Hepatocyte (in vitro differentiated cells): ENCODE data around the gene CHST1. TPM values are rescaled to one million over a fixed set of nuclear protein-coding genes. Genes with fewer than 3 reads are reported as not detected.

Experiments used
- DNase-seq: peaks from one replicate; pipeline ENCODE4 v3.0.0-alpha.2; 2016; ENCODE audit warnings: low spot score
- H2AFZ ChIP-seq: fragments of 200-600 bp; sonication (generic); 2 replicates; pipeline ENCODE4 v1.6.0; 2016; ENCODE audit warnings: antibody characterized with exemption, mild to moderate bottlenecking
- H3K27ac ChIP-seq: fragments of 200-600 bp; sonication (generic); 2 replicates; pipeline ENCODE4 v1.5.1; 2016; ENCODE audit warnings: mild to moderate bottlenecking
- H3K27me3 ChIP-seq: fragments of 200-600 bp; sonication (generic); 2 replicates; pipeline ENCODE4 v1.6.1; 2016
- H3K36me3 ChIP-seq: fragments of 200-600 bp; sonication (generic); replicated peaks from 2 replicates; pipeline ENCODE4 v1.5.1; 2016; ENCODE audit warnings: low read depth; ENCODE audit not compliant: insufficient read depth
- H3K4me1 ChIP-seq: fragments of 200-600 bp; sonication (generic); 2 replicates; pipeline ENCODE4 v1.5.1; 2016; ENCODE audit warnings: mild to moderate bottlenecking, moderate library complexity; ENCODE audit not compliant: insufficient read depth
- H3K4me2 ChIP-seq: fragments of 200-600 bp; sonication (generic); 2 replicates; pipeline ENCODE4 v1.6.0; 2016
- H3K4me3 ChIP-seq: fragments of 200-600 bp; sonication (generic); 2 replicates; pipeline ENCODE4 v1.5.1; 2016; ENCODE audit warnings: mild to moderate bottlenecking
- H3K79me2 ChIP-seq: fragments of 200-600 bp; sonication (generic); 2 replicates; pipeline ENCODE4 v1.6.0; 2017; ENCODE audit warnings: mild to moderate bottlenecking
- H3K9me2 ChIP-seq: fragments of 200-600 bp; sonication (generic); replicated peaks from 2 replicates; pipeline ENCODE4 v1.6.0; 2017; ENCODE audit warnings: mild to moderate bottlenecking; ENCODE audit not compliant: insufficient read depth
- H3K9me3 ChIP-seq: fragments of 200-600 bp; sonication (generic); 2 replicates; pipeline ENCODE4 v1.5.1; 2016; ENCODE audit warnings: low read depth, mild to moderate bottlenecking
- H4K20me1 ChIP-seq: fragments of 200-600 bp; sonication (generic); 2 replicates; pipeline ENCODE4 v1.6.0; 2016; ENCODE audit warnings: mild to moderate bottlenecking; ENCODE audit not compliant: insufficient read depth, poor library complexity, severe bottlenecking
- EZH2 ChIP-seq: fragments of 200-600 bp; sonication (generic); IDR thresholded peaks from 2 replicates; pipeline ENCODE4 v1.6.1; 2016; ENCODE audit warnings: antibody characterized with exemption, mild to moderate bottlenecking, borderline replicate concordance
- EZH2phosphoT487 ChIP-seq: fragments of 200-600 bp; sonication (generic); IDR thresholded peaks from one replicate; pipeline ENCODE4 v1.6.1; 2018; ENCODE audit warnings: antibody characterized with exemption, mild to moderate bottlenecking, low read depth, moderate library complexity; ENCODE audit not compliant: unreplicated experiment, severe bottlenecking
- WGBS: methylation state at CpG from one replicate; pipeline ENCODE4 v1.1.6; 2016; ENCODE audit warnings: low lambda C conversion rate; ENCODE audit errors: missing lambda C conversion rate; 5-methylcytosine and 5-hydroxymethylcytosine counted together
- polyA plus RNA-seq: library from polyadenylated mRNA; unstranded; fragments of >200 nt; fragmentation: Nextera tagmentation; extraction: Ambion mirVana; gene quantifications from 2 replicates; pipeline ENCODE4 v1.2.1, GENCODE V29; 2016
- total RNA-seq: library from RNA; depleted of rRNA; stranded (reverse); fragments of >200 nt; gene quantifications from 2 replicates; pipeline ENCODE4 v1.2.3, GENCODE V29; 2014
- TF ChIP-seq, protein P1 (sequence below): fragments of 200-600 bp; sonication (generic); IDR thresholded peaks from 2 replicates; pipeline ENCODE4 v1.5.1; 2016; ENCODE audit warnings: antibody characterized with exemption, mild to moderate bottlenecking; ENCODE audit not compliant: poor library complexity

Gene CHST1
- total and polyA plus RNA-seq, 2 experiments from 2014 or later, result 1.3 to 1.9 TPM

DNA sequence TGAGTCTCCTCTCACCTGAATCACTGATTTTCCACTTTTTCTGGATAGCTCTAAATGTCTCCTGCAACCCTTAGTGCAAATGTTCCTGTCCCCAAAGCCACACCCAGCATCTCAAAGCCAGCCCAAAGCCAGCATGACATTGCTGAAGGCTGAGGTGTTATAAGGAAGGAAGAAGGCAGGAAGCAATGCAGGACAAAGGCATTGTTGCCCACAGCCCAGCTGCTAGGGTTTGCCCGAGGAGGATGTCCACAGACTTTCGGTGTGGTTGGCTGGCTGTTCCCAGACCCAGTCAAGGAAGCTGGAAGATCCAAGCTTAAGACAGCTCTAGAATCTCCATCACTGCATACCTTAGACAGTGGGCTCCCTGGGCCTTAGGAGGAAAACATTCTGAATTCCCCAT is 23.5 kb downstream of the CHST1 start:
- H3K4me1 ChIP-seq, result no peaks in the 10 kb centered on the region
- H3K79me2 ChIP-seq, result no peaks in the 10 kb centered on the region
- no peak overlapping the region for H2AFZ ChIP-seq
- no peaks in the 10 kb centered on the region for H3K9me2 ChIP-seq
- no peak for DNase-seq
- no peak overlapping the region for H3K4me3 ChIP-seq
- 76% methylated on average over 2 of the region's 2 CpGs for WGBS
- no peaks in the 10 kb centered on the region for H3K27me3 ChIP-seq
- H3K36me3 ChIP-seq, result no peaks in the 10 kb centered on the region
- no peaks in the 10 kb centered on the region for H4K20me1 ChIP-seq
- TF ChIP-seq EZH2phosphoT487, result no peak
- TF ChIP-seq, protein P1, sequence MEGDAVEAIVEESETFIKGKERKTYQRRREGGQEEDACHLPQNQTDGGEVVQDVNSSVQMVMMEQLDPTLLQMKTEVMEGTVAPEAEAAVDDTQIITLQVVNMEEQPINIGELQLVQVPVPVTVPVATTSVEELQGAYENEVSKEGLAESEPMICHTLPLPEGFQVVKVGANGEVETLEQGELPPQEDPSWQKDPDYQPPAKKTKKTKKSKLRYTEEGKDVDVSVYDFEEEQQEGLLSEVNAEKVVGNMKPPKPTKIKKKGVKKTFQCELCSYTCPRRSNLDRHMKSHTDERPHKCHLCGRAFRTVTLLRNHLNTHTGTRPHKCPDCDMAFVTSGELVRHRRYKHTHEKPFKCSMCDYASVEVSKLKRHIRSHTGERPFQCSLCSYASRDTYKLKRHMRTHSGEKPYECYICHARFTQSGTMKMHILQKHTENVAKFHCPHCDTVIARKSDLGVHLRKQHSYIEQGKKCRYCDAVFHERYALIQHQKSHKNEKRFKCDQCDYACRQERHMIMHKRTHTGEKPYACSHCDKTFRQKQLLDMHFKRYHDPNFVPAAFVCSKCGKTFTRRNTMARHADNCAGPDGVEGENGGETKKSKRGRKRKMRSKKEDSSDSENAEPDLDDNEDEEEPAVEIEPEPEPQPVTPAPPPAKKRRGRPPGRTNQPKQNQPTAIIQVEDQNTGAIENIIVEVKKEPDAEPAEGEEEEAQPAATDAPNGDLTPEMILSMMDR, result no peak
- no peak for TF ChIP-seq EZH2
- no peak overlapping the region for H3K4me2 ChIP-seq
- H3K9me3 ChIP-seq, result no peaks in the 10 kb centered on the region
- no peak overlapping the region for H3K27ac ChIP-seq

DNA sequence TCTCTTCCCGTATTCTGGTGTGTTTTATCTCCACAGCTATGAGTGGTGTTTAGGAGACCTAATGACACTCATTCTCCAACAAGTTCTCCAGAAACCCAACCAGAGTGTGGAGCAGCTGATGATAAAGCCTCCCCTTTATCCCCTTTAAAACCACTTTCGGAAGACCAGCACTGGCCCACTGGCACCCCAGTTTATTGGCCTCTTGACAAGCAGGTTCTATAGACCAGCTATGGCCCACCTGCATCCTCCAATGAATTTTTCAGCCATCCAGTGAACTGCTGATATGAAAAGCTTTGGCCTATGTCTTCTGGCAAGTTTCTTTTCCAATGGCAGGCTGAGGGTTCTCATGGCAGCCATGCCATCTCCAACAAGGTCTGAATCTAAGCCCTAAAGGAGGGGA is 27.4 kb downstream of the CHST1 start:
- DNase-seq, result no peak
- Histone ChIP-seq H3K4me2 (no peak overlapping the region), H4K20me1 (no peaks in the 10 kb centered on the region), H3K4me1 (no peaks in the 10 kb centered on the region), H3K9me2 (no peaks in the 10 kb centered on the region), H2AFZ (no peak overlapping the region), H3K27me3 (no peaks in the 10 kb centered on the region), H3K27ac (no peak overlapping the region), H3K9me3 (no peaks in the 10 kb centered on the region), H3K79me2 (no peaks in the 10 kb centered on the region), H3K36me3 (no peaks in the 10 kb centered on the region), H3K4me3 (no peak overlapping the region)
- 83% methylated on average over 2 of the region's 2 CpGs for WGBS
- TF ChIP-seq, protein P1, result no peak
- TF ChIP-seq EZH2 (no peak), EZH2phosphoT487 (no peak)

DNA sequence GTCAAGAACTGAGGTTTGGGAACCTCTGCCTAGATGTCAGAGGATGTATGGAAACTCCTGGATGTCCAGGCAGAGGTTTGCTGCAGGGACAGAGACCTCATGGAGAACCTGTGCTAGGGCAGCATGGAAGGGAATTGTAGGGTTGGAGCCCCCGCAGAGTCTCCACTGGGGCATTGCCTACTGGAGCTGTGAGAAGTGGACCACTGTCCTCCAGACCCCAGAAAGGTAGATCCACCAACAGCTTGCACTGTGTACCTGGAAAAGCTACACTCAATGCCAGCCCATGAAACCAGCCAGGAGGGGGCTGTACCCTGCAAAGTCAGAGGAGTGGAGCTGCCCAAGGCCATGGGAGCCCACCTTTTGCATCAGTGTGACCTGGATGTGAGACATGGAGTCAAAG is 29.5 kb downstream of the CHST1 start:
- no peaks in the 10 kb centered on the region for H3K36me3 ChIP-seq
- no peaks in the 10 kb centered on the region for H3K27me3 ChIP-seq

More for the DNA sequence above, 29.5 kb downstream of the CHST1 start:
- H3K9me2 ChIP-seq, result no peaks in the 10 kb centered on the region
- no peak overlapping the region for H3K4me3 ChIP-seq
- no peak overlapping the region for H2AFZ ChIP-seq
- H3K27ac ChIP-seq, result no peak overlapping the region
- no peaks in the 10 kb centered on the region for H4K20me1 ChIP-seq
- H3K9me3 ChIP-seq, result no peaks in the 10 kb centered on the region
- no peaks in the 10 kb centered on the region for H3K4me1 ChIP-seq
- WGBS, result no CpG with 5 or more reads among the region's 1 CpG
- no peak overlapping the region for H3K4me2 ChIP-seq
- no peak for TF ChIP-seq EZH2
- TF ChIP-seq EZH2phosphoT487, result no peak
- TF ChIP-seq, protein P1, result no peak
- DNase-seq, result no peak
- no peaks in the 10 kb centered on the region for H3K79me2 ChIP-seq
